Mesendoderm (in vitro differentiated cells): ENCODE results near the gene GRK3.

Experiments used
- DNase-seq: peaks from one replicate; pipeline ENCODE4 v3.0.0; 2013
- H2AK5ac ChIP-seq: 2 replicates; pipeline ENCODE4 v1.6.1; 2013; ENCODE audit warnings: low read length, inconsistent platforms
- H2BK120ac ChIP-seq: 2 replicates; pipeline ENCODE4 v1.6.1; 2013; ENCODE audit warnings: low read depth, mild to moderate bottlenecking, low read length, moderate library complexity, mixed read lengths
- H2BK15ac ChIP-seq: replicated peaks from 2 replicates; pipeline ENCODE4 v1.6.1; 2013; ENCODE audit warnings: low read depth, mild to moderate bottlenecking, moderate library complexity
- H2BK5ac ChIP-seq: 2 replicates; pipeline ENCODE4 v1.6.1; 2013; ENCODE audit warnings: low read length, inconsistent platforms
- H3K18ac ChIP-seq: 2 replicates; pipeline ENCODE4 v1.6.1; 2013; ENCODE audit warnings: mild to moderate bottlenecking, low read length, mixed read lengths
- H3K23ac ChIP-seq: one replicate; pipeline ENCODE4 v1.6.1; 2013; ENCODE audit warnings: low read length
- H3K27ac ChIP-seq: 2 replicates; pipeline ENCODE4 v1.5.1; 2013; ENCODE audit warnings: low read depth, mild to moderate bottlenecking, inconsistent platforms, low read length, moderate library complexity
- H3K27me3 ChIP-seq: 2 replicates; pipeline ENCODE4 v1.6.1; 2013; ENCODE audit warnings: low read length, control low read depth, mild to moderate bottlenecking, inconsistent platforms; ENCODE audit not compliant: insufficient read depth, poor library complexity
- H3K36me3 ChIP-seq: 2 replicates; pipeline ENCODE4 v1.6.1; 2013; ENCODE audit warnings: low read length, inconsistent platforms; ENCODE audit not compliant: control insufficient read depth, insufficient read depth
- H3K4ac ChIP-seq: one replicate; pipeline ENCODE4 v1.6.1; 2013; ENCODE audit warnings: low read depth, mild to moderate bottlenecking, low read length, moderate library complexity
- H3K4me1 ChIP-seq: 2 replicates; pipeline ENCODE4 v1.6.1; 2013; ENCODE audit warnings: low read depth, low read length, inconsistent platforms; ENCODE audit not compliant: control insufficient read depth
- H3K4me2 ChIP-seq: 2 replicates; pipeline ENCODE4 v1.6.1; 2013; ENCODE audit warnings: low read length
- H3K4me3 ChIP-seq: 2 replicates; pipeline ENCODE4 v1.5.1; 2013; ENCODE audit warnings: mild to moderate bottlenecking, low read length
- H3K56ac ChIP-seq: one replicate; pipeline ENCODE4 v1.6.1; 2013; ENCODE audit warnings: low read length
- H3K79me1 ChIP-seq: 2 replicates; pipeline ENCODE4 v1.6.1; 2013; ENCODE audit warnings: low read length, inconsistent platforms
- H3K79me2 ChIP-seq: 2 replicates; pipeline ENCODE4 v1.6.1; 2013; ENCODE audit warnings: mild to moderate bottlenecking, low read length; ENCODE audit not compliant: control insufficient read depth, insufficient read depth
- H3K9ac ChIP-seq: 2 replicates; pipeline ENCODE4 v1.6.1; 2013; ENCODE audit warnings: low read length, inconsistent platforms
- H4K5ac ChIP-seq: one replicate; pipeline ENCODE4 v1.6.1; 2013; ENCODE audit warnings: low read length
- H4K8ac ChIP-seq: one replicate; pipeline ENCODE4 v1.6.1; 2013; ENCODE audit warnings: low read depth, mild to moderate bottlenecking, control low read depth, low read length, moderate library complexity
- WGBS: extraction: QIAGEN DNeasy Blood & Tissue Kit; methylation state at CpG from one replicate; pipeline ENCODE4 v1.1.7; 2013; ENCODE audit warnings: low lambda C conversion rate, missing lambda C conversion rate; ENCODE audit not compliant: insufficient coverage; ENCODE audit errors: extremely low coverage; 5-methylcytosine and 5-hydroxymethylcytosine counted together

Gene GRK3

GRCh38 chr22:25742918-25743708 is 178.6 kb downstream of the GRK3 start:
- peak; percentile 41 for DNase-seq
- no peaks in the 10 kb centered on the region for H3K27me3 ChIP-seq
- H3K4me2 ChIP-seq, result no peak overlapping the region
- no peak overlapping the region for H3K9ac ChIP-seq
- H2BK120ac ChIP-seq, result no peak overlapping the region
- H4K8ac ChIP-seq, result no peak overlapping the region
- no peak overlapping the region for H2AK5ac ChIP-seq
- H3K36me3 ChIP-seq, result no peaks in the 10 kb centered on the region
- no peaks in the 10 kb centered on the region for H3K79me2 ChIP-seq
- no CpG with 5 or more reads among the region's 6 CpGs for WGBS
- H3K23ac ChIP-seq, result no peak overlapping the region
- no peak overlapping the region for H4K5ac ChIP-seq
- no peak overlapping the region for H3K4me3 ChIP-seq
- H2BK15ac ChIP-seq, result no peak overlapping the region
- no peak overlapping the region for H3K27ac ChIP-seq
- H3K18ac ChIP-seq, result no peak overlapping the region
- no peaks in the 10 kb centered on the region for H3K79me1 ChIP-seq
- no peaks in the 10 kb centered on the region for H3K4me1 ChIP-seq
- H2BK5ac ChIP-seq, result no peak overlapping the region
- no peak overlapping the region for H3K56ac ChIP-seq
- H3K4ac ChIP-seq, result no peak overlapping the region

GRCh38 chr22:25744694-25745093 is 180.2 kb downstream of the GRK3 start:
- Histone ChIP-seq H3K4me1 (no peaks in the 10 kb centered on the region), H4K5ac (no peak overlapping the region), H3K56ac (no peak overlapping the region), H3K79me2 (no peaks in the 10 kb centered on the region), H2BK5ac (no peak overlapping the region), H3K23ac (no peak overlapping the region), H3K36me3 (no peaks in the 10 kb centered on the region), H2BK15ac (no peak overlapping the region), H3K4ac (no peak overlapping the region), H3K27ac (no peak overlapping the region), H3K27me3 (no peaks in the 10 kb centered on the region), H2BK120ac (no peak overlapping the region), H3K4me2 (no peak overlapping the region), H4K8ac (no peak overlapping the region), H3K4me3 (no peak overlapping the region), H3K9ac (no peak overlapping the region), H2AK5ac (no peak overlapping the region), H3K79me1 (no peaks in the 10 kb centered on the region), H3K18ac (no peak overlapping the region)
- no CpG with 5 or more reads among the region's 4 CpGs for WGBS
- DNase-seq, result no peak

- no peak overlapping the region for H3K4me3 ChIP-seq
Observed at GRCh38 chr22:25745341-25746011, 181.0 kb downstream of the GRK3 start.

GRCh38 chr22:25746012-25746373 is 181.5 kb downstream of the GRK3 start:
- no peak overlapping the region for H4K5ac ChIP-seq
- no peaks in the 10 kb centered on the region for H3K79me1 ChIP-seq
- H3K27ac ChIP-seq, result no peak overlapping the region
- no peak overlapping the region for H4K8ac ChIP-seq
- no peak overlapping the region for H3K18ac ChIP-seq
- H2BK120ac ChIP-seq, result no peak overlapping the region
- H3K9ac ChIP-seq, result no peak overlapping the region
- H3K4me3 ChIP-seq, result no peak overlapping the region
- no peaks in the 10 kb centered on the region for H3K36me3 ChIP-seq
- no peak overlapping the region for H3K23ac ChIP-seq
- H2BK15ac ChIP-seq, result no peak overlapping the region
- no peak overlapping the region for H2BK5ac ChIP-seq
- no peaks in the 10 kb centered on the region for H3K79me2 ChIP-seq
- no peak overlapping the region for H3K4me2 ChIP-seq
- H2AK5ac ChIP-seq, result no peak overlapping the region
- no peak overlapping the region for H3K4ac ChIP-seq
- H3K4me1 ChIP-seq, result no peaks in the 10 kb centered on the region
- H3K56ac ChIP-seq, result no peak overlapping the region
- no peak for DNase-seq
- H3K27me3 ChIP-seq, result no peaks in the 10 kb centered on the region
- no CpG with 5 or more reads among the region's 1 CpG for WGBS

More at GRCh38 chr22:25745341-25746011, 181.0 kb downstream of the GRK3 start:
- no peaks in the 10 kb centered on the region for H3K79me1 ChIP-seq
- DNase-seq, result no peak
- no peak overlapping the region for H2BK120ac ChIP-seq
- H3K79me2 ChIP-seq, result no peaks in the 10 kb centered on the region
- H3K4ac ChIP-seq, result no peak overlapping the region
- H3K18ac ChIP-seq, result no peak overlapping the region
- H4K8ac ChIP-seq, result no peak overlapping the region
- H3K4me1 ChIP-seq, result no peaks in the 10 kb centered on the region
- H3K9ac ChIP-seq, result no peak overlapping the region
- H3K27ac ChIP-seq, result no peak overlapping the region
- H3K56ac ChIP-seq, result no peak overlapping the region
- no peak overlapping the region for H3K4me2 ChIP-seq
- no peak overlapping the region for H3K23ac ChIP-seq
- H3K27me3 ChIP-seq, result no peaks in the 10 kb centered on the region
- H4K5ac ChIP-seq, result no peak overlapping the region
- no peak overlapping the region for H2BK15ac ChIP-seq
- no CpG with 5 or more reads among the region's 7 CpGs for WGBS
- H3K36me3 ChIP-seq, result no peaks in the 10 kb centered on the region
- no peak overlapping the region for H2AK5ac ChIP-seq
- no peak overlapping the region for H2BK5ac ChIP-seq

GRCh38 chr22:25747245-25747944 is 182.9 kb downstream of the GRK3 start:
- H2AK5ac ChIP-seq, result no peak overlapping the region
- no peak overlapping the region for H3K18ac ChIP-seq
- no peak overlapping the region for H3K23ac ChIP-seq
- H3K4me2 ChIP-seq, result no peak overlapping the region
- no CpG with 5 or more reads among the region's 8 CpGs for WGBS
- no peak overlapping the region for H2BK5ac ChIP-seq
- no peak for DNase-seq
- no peaks in the 10 kb centered on the region for H3K79me2 ChIP-seq
- H3K36me3 ChIP-seq, result no peaks in the 10 kb centered on the region
- H2BK120ac ChIP-seq, result no peak overlapping the region
- H3K4ac ChIP-seq, result no peak overlapping the region
- no peak overlapping the region for H4K5ac ChIP-seq
- no peak overlapping the region for H3K9ac ChIP-seq
- no peak overlapping the region for H4K8ac ChIP-seq
- no peak overlapping the region for H3K4me3 ChIP-seq
- no peaks in the 10 kb centered on the region for H3K79me1 ChIP-seq
- no peaks in the 10 kb centered on the region for H3K27me3 ChIP-seq
- H3K56ac ChIP-seq, result no peak overlapping the region
- no peak overlapping the region for H2BK15ac ChIP-seq
- no peak overlapping the region for H3K27ac ChIP-seq
- no peaks in the 10 kb centered on the region for H3K4me1 ChIP-seq
